DOHH2 (cell line): ENCODE data around the gene ATE1.

Source experiments
- H3F3A ChIP-seq: fragments of 200-600 bp; sonication (generic), shearing (Covaris generic); 2 replicates; pipeline ENCODE4 v1.6.0; 2016; ENCODE audit warnings: antibody characterized with exemption, mild to moderate bottlenecking; ENCODE audit not compliant: control insufficient read depth, insufficient read depth
- H3K27ac ChIP-seq: fragments of 200-600 bp; sonication (generic); 2 replicates; pipeline ENCODE4 v1.5.1; 2014; ENCODE audit warnings: low read depth, mild to moderate bottlenecking, low read length, moderate library complexity
- H3K27me3 ChIP-seq: fragments of 200-600 bp; sonication (generic); 2 replicates; pipeline ENCODE4 v1.6.1; 2014; ENCODE audit warnings: mild to moderate bottlenecking, low read length, mixed read lengths; ENCODE audit not compliant: control insufficient read depth
- H3K36me3 ChIP-seq: fragments of 200-600 bp; sonication (generic); 2 replicates; pipeline ENCODE4 v1.6.1; 2014; ENCODE audit warnings: mild to moderate bottlenecking, low read length, moderate library complexity, mixed read lengths; ENCODE audit not compliant: control insufficient read depth
- H3K4me1 ChIP-seq: fragments of 200-600 bp; sonication (generic); 2 replicates; pipeline ENCODE4 v1.6.1; 2014; ENCODE audit warnings: mild to moderate bottlenecking, low read length, mixed read lengths; ENCODE audit not compliant: control insufficient read depth
- H3K4me2 ChIP-seq: fragments of 200-600 bp; sonication (generic); 2 replicates; pipeline ENCODE4 v1.6.0; 2014; ENCODE audit warnings: mild to moderate bottlenecking, low read length, moderate library complexity
- H3K4me3 ChIP-seq: fragments of 200-600 bp; sonication (generic); 2 replicates; pipeline ENCODE4 v1.5.1; 2014; ENCODE audit warnings: mild to moderate bottlenecking, low read length, mixed read lengths
- H3K79me2 ChIP-seq: fragments of 200-600 bp; sonication (generic); 2 replicates; pipeline ENCODE4 v1.6.1; 2014; ENCODE audit warnings: mild to moderate bottlenecking, low read length, mixed read lengths; ENCODE audit not compliant: control insufficient read depth
- H3K9me2 ChIP-seq: fragments of 200-600 bp; sonication (generic); replicated peaks from 2 replicates; pipeline ENCODE4 v1.6.1; 2014; ENCODE audit warnings: mild to moderate bottlenecking, low read length, mixed read lengths; ENCODE audit not compliant: control insufficient read depth
- H3K9me3 ChIP-seq: fragments of 200-600 bp; sonication (generic); 2 replicates; pipeline ENCODE4 v1.6.1; 2014; ENCODE audit warnings: antibody characterized with exemption, low read length, mixed read lengths; ENCODE audit not compliant: control insufficient read depth, insufficient read depth
- H4K20me1 ChIP-seq: fragments of 200-600 bp; sonication (generic); 2 replicates; pipeline ENCODE4 v1.6.0; 2014; ENCODE audit warnings: low read depth, mild to moderate bottlenecking, antibody characterized with exemption, low read length, moderate library complexity; ENCODE audit not compliant: control insufficient read depth, insufficient read depth
- EZH2phosphoT487 ChIP-seq: fragments of 200-600 bp; sonication (generic); IDR thresholded peaks from 2 replicates; pipeline ENCODE4 v1.6.1; 2017; ENCODE audit warnings: borderline replicate concordance, mild to moderate bottlenecking, antibody characterized with exemption, low read length, moderate library complexity, mixed read lengths
- TF ChIP-seq, protein P1 (sequence below): fragments of 200-600 bp; sonication (generic); IDR thresholded peaks from one replicate; pipeline ENCODE4 v1.5.1; 2014; ENCODE audit warnings: antibody characterized with exemption, mild to moderate bottlenecking, low read depth, low read length; ENCODE audit not compliant: poor library complexity, severe bottlenecking

ATE1 gene

DNA sequence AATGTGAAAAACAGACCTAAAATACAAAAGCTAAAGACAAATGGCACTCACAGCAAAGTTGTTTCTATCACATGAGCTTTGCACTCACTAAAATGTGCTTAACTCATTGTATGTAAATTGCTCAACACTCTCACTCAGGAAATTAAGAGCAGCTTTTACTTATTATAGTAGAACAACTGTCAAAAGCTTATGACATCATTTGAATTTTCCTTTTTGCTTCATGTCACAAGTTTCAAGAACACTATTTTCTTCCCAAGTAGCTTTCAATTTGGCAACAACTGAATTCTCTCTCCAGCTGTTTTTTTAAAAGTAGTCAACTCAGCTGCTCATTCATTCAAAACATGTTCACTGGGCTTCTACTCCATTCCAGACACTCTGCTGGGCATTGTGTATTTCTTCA, 46.9 kb downstream of the ATE1 start:
- Histone ChIP-seq H3K36me3 (peaks cover 11% of the 10 kb centered on the region), H3F3A (peaks cover 5% of the 10 kb centered on the region; the same call in 1 of the 2 replicates), H3K9me3 (no peaks in the 10 kb centered on the region), H3K4me1 (peaks cover 38% of the 10 kb centered on the region), H4K20me1 (no peaks in the 10 kb centered on the region), H3K4me3 (peak overlapping the region; percentile 61), H3K79me2 (no peaks in the 10 kb centered on the region), H3K9me2 (no peaks in the 10 kb centered on the region), H3K4me2 (peak overlapping the region; percentile 75), H3K27me3 (no peaks in the 10 kb centered on the region), H3K27ac (peak overlapping the region; percentile 71)
- no peak for TF ChIP-seq EZH2phosphoT487
- TF ChIP-seq, protein P1, sequence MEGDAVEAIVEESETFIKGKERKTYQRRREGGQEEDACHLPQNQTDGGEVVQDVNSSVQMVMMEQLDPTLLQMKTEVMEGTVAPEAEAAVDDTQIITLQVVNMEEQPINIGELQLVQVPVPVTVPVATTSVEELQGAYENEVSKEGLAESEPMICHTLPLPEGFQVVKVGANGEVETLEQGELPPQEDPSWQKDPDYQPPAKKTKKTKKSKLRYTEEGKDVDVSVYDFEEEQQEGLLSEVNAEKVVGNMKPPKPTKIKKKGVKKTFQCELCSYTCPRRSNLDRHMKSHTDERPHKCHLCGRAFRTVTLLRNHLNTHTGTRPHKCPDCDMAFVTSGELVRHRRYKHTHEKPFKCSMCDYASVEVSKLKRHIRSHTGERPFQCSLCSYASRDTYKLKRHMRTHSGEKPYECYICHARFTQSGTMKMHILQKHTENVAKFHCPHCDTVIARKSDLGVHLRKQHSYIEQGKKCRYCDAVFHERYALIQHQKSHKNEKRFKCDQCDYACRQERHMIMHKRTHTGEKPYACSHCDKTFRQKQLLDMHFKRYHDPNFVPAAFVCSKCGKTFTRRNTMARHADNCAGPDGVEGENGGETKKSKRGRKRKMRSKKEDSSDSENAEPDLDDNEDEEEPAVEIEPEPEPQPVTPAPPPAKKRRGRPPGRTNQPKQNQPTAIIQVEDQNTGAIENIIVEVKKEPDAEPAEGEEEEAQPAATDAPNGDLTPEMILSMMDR, result no peak

DNA sequence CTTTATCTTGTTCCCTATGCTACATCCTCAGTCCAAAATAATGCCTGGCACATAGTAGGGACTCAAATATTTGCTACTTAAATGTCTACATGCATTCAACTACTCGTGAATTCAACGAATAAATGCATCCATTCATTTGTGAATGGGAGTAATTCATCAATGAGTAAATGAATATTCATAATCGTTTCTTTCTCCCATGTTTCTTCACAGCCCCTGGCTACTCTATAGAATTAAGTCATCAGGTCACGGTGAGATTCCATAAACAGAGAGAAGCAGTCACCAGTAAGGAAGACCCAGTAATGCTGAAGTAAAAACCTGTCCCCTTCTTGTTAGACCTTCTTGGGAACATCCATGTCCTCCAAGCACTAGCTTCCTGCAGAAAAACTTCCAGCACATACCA, 48.4 kb downstream of the ATE1 start:
- TF ChIP-seq, protein P1, result no peak
- no peak for TF ChIP-seq EZH2phosphoT487
- H3K27ac ChIP-seq, result no peak overlapping the region
- H3K27me3 ChIP-seq, result no peaks in the 10 kb centered on the region
- peaks cover 38% of the 10 kb centered on the region for H3K4me1 ChIP-seq
- H3K36me3 ChIP-seq, result peaks cover 11% of the 10 kb centered on the region
- peaks cover 5% of the 10 kb centered on the region; the same call in 1 of the 2 replicates for H3F3A ChIP-seq
- no peaks in the 10 kb centered on the region for H3K9me3 ChIP-seq
- no peaks in the 10 kb centered on the region for H4K20me1 ChIP-seq
- no peaks in the 10 kb centered on the region for H3K79me2 ChIP-seq
- H3K4me2 ChIP-seq, result no peak overlapping the region
- no peaks in the 10 kb centered on the region for H3K9me2 ChIP-seq
- no peak overlapping the region for H3K4me3 ChIP-seq

DNA sequence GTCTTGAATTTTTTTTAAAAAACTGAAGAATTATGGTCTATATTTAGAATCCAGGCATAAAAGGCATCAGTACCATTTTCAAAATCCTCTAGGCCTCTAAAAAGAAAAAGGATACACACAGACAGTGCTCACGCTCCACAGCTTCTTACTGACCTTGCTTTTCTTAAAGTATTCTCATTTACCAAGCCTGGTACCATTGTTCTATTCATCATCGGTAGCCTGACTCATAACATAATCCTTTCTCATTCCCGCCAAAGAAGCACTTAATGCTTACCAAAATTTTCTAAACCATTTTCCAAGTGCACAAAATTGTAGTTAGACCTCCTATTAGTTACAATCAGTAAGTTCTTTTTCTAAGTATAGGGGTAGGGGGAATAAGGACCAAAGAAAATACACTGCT, 54.6 kb downstream of the ATE1 start:
- Histone ChIP-seq H3K4me2 (no peak overlapping the region), H3K9me2 (no peaks in the 10 kb centered on the region), H4K20me1 (no peaks in the 10 kb centered on the region), H3K4me3 (no peak overlapping the region), H3K27ac (no peak overlapping the region), H3K27me3 (no peaks in the 10 kb centered on the region), H3K4me1 (no peaks in the 10 kb centered on the region), H3K9me3 (no peaks in the 10 kb centered on the region), H3F3A (no peaks in the 10 kb centered on the region), H3K36me3 (peaks cover 17% of the 10 kb centered on the region), H3K79me2 (no peaks in the 10 kb centered on the region)
- TF ChIP-seq EZH2phosphoT487, result no peak
- TF ChIP-seq, protein P1, result no peak
